Measurements from ENCODE around the gene MMP20.

The MMP20 gene

GRCh38 chr11:102625177-102625576, at the start of gene MMP20:
Gene MMP20, minus strand, starts transcription at chr11:102625332. Its CDS starts 13 bp downstream, at chr11:102625319.
- no peak for ATAC-seq
- Mint-ChIP-seq H3K9me3 (no peaks in the 10 kb centered on the region), H3K36me3 (ENCODE audit: low read depth) (no peaks in the 10 kb centered on the region), H3K27ac (no peak within 1 kb of the TSS), H3K27me3 (peaks cover 3% of the 10 kb centered on the region), H3K4me1 (no peaks in the 10 kb centered on the region), H3K4me3 (no peak within 1 kb of the TSS)
- DNase-seq: no peak

- Mint-ChIP-seq H3K36me3 (ENCODE audit: low read depth) (no peaks in the 10 kb centered on the region), H3K4me1 (peaks cover 3% of the 10 kb centered on the region), H3K4me3 (no peak overlapping the region), H3K9me3 (no peaks in the 10 kb centered on the region), H3K27ac (no peak overlapping the region), H3K27me3 (no peaks in the 10 kb centered on the region)
- no peak for ATAC-seq
- no peak for DNase-seq
These were observed 44.5 kb upstream of the MMP20 start for GRCh38 chr11:102669664-102670063.

- peak; percentile 16 for DNase-seq
- Mint-ChIP-seq H3K36me3 (ENCODE audit: low read depth) (no peaks in the 10 kb centered on the region), H3K27ac (no peak overlapping the region), H3K27me3 (no peaks in the 10 kb centered on the region), H3K4me3 (no peak overlapping the region), H3K9me3 (no peaks in the 10 kb centered on the region), H3K4me1 (peaks cover 3% of the 10 kb centered on the region)
- ATAC-seq: no peak
These were observed 41.3 kb upstream of the MMP20 start for GRCh38 chr11:102666331-102666957.

- peaks cover 3% of the 10 kb centered on the region for H3K4me1 Mint-ChIP-seq
- H3K36me3 Mint-ChIP-seq (ENCODE audit: low read depth): no peaks in the 10 kb centered on the region
- H3K4me3 Mint-ChIP-seq: no peak overlapping the region
- ATAC-seq (peak; percentile 61), DNase-seq (peak; percentile 15)
- no peaks in the 10 kb centered on the region for H3K27me3 Mint-ChIP-seq
- no peak overlapping the region for H3K27ac Mint-ChIP-seq
- H3K9me3 Mint-ChIP-seq: no peaks in the 10 kb centered on the region
These were observed 39.0 kb upstream of the MMP20 start for GRCh38 chr11:102664001-102664752.

- H3K4me1 Mint-ChIP-seq: peaks cover 3% of the 10 kb centered on the region
- no peak for ATAC-seq
- H3K27ac Mint-ChIP-seq: no peak overlapping the region
- H3K36me3 Mint-ChIP-seq (ENCODE audit: low read depth): no peaks in the 10 kb centered on the region
- H3K27me3 Mint-ChIP-seq: no peaks in the 10 kb centered on the region
- DNase-seq: no peak
- H3K9me3 Mint-ChIP-seq: no peaks in the 10 kb centered on the region
- no peak overlapping the region for H3K4me3 Mint-ChIP-seq
These were observed 37.5 kb upstream of the MMP20 start for GRCh38 chr11:102662607-102663006.

- Mint-ChIP-seq H3K4me1 (peaks cover 1% of the 10 kb centered on the region), H3K9me3 (no peaks in the 10 kb centered on the region), H3K36me3 (ENCODE audit: low read depth) (no peaks in the 10 kb centered on the region), H3K27ac (no peak overlapping the region), H3K4me3 (no peak overlapping the region), H3K27me3 (peaks cover 2% of the 10 kb centered on the region)
- DNase-seq (no peak), ATAC-seq (no peak)
These were observed 35.9 kb upstream of the MMP20 start for GRCh38 chr11:102661040-102661439.

- Mint-ChIP-seq H3K36me3 (ENCODE audit: low read depth) (no peaks in the 10 kb centered on the region), H3K27ac (no peak overlapping the region), H3K27me3 (peaks cover 6% of the 10 kb centered on the region), H3K4me3 (no peak overlapping the region), H3K9me3 (no peaks in the 10 kb centered on the region), H3K4me1 (no peaks in the 10 kb centered on the region)
- ATAC-seq (no peak), DNase-seq (no peak)
These were observed 31.4 kb upstream of the MMP20 start for GRCh38 chr11:102656528-102656927.

- H3K27ac Mint-ChIP-seq: no peak overlapping the region
- ATAC-seq (no peak), DNase-seq (no peak)
- H3K4me1 Mint-ChIP-seq: no peaks in the 10 kb centered on the region
- no peaks in the 10 kb centered on the region for H3K36me3 Mint-ChIP-seq (ENCODE audit: low read depth)
- H3K27me3 Mint-ChIP-seq: peaks cover 9% of the 10 kb centered on the region
- no peak overlapping the region for H3K4me3 Mint-ChIP-seq
- H3K9me3 Mint-ChIP-seq: no peaks in the 10 kb centered on the region
These were observed 30.4 kb upstream of the MMP20 start for GRCh38 chr11:102655547-102655946.

GRCh38 chr11:102654761-102655160, 29.6 kb upstream of the MMP20 start:
- no peaks in the 10 kb centered on the region for H3K36me3 Mint-ChIP-seq (ENCODE audit: low read depth)

GRCh38 chr11:102653744-102654291, 28.7 kb upstream of the MMP20 start:
- DNase-seq (no peak), ATAC-seq (no peak)
- no peaks in the 10 kb centered on the region for H3K9me3 Mint-ChIP-seq
- no peaks in the 10 kb centered on the region for H3K4me1 Mint-ChIP-seq
- H3K36me3 Mint-ChIP-seq (ENCODE audit: low read depth): no peaks in the 10 kb centered on the region
- peaks cover 11% of the 10 kb centered on the region for H3K27me3 Mint-ChIP-seq
- H3K4me3 Mint-ChIP-seq: no peak overlapping the region
- no peak overlapping the region for H3K27ac Mint-ChIP-seq

More at GRCh38 chr11:102654761-102655160, 29.6 kb upstream of the MMP20 start:
- Mint-ChIP-seq H3K4me1 (no peaks in the 10 kb centered on the region), H3K9me3 (no peaks in the 10 kb centered on the region), H3K27me3 (peaks cover 9% of the 10 kb centered on the region), H3K4me3 (no peak overlapping the region), H3K27ac (no peak overlapping the region)
- no peak for ATAC-seq
- no peak for DNase-seq

- DNase-seq (no peak), ATAC-seq (no peak)
- Mint-ChIP-seq H3K9me3 (no peaks in the 10 kb centered on the region), H3K4me3 (no peak overlapping the region), H3K4me1 (no peaks in the 10 kb centered on the region), H3K27me3 (peaks cover 10% of the 10 kb centered on the region), H3K36me3 (ENCODE audit: low read depth) (no peaks in the 10 kb centered on the region), H3K27ac (no peak overlapping the region)
These were observed 22.3 kb upstream of the MMP20 start for GRCh38 chr11:102647430-102647829.

- DNase-seq: no peak
- Mint-ChIP-seq H3K4me1 (no peaks in the 10 kb centered on the region), H3K36me3 (ENCODE audit: low read depth) (no peaks in the 10 kb centered on the region), H3K4me3 (no peak overlapping the region), H3K9me3 (no peaks in the 10 kb centered on the region), H3K27ac (no peak overlapping the region), H3K27me3 (peaks cover 2% of the 10 kb centered on the region)
- no peak for ATAC-seq
These were observed 18.8 kb upstream of the MMP20 start for GRCh38 chr11:102643941-102644340.

GRCh38 chr11:102640946-102641345, 15.8 kb upstream of the MMP20 start:
- Mint-ChIP-seq H3K4me1 (no peaks in the 10 kb centered on the region), H3K9me3 (no peaks in the 10 kb centered on the region), H3K36me3 (ENCODE audit: low read depth) (no peaks in the 10 kb centered on the region), H3K4me3 (no peak overlapping the region), H3K27me3 (peaks cover 3% of the 10 kb centered on the region), H3K27ac (no peak overlapping the region)
- DNase-seq (no peak), ATAC-seq (no peak)

GRCh38 chr11:102639656-102640055, 14.5 kb upstream of the MMP20 start:
- no peak overlapping the region for H3K27ac Mint-ChIP-seq
- H3K4me1 Mint-ChIP-seq: no peaks in the 10 kb centered on the region
- DNase-seq (no peak), ATAC-seq (no peak)
- peaks cover 2% of the 10 kb centered on the region for H3K27me3 Mint-ChIP-seq
- no peaks in the 10 kb centered on the region for H3K36me3 Mint-ChIP-seq (ENCODE audit: low read depth)
- no peak overlapping the region for H3K4me3 Mint-ChIP-seq
- H3K9me3 Mint-ChIP-seq: no peaks in the 10 kb centered on the region

GRCh38 chr11:102637731-102638130, 12.6 kb upstream of the MMP20 start:
- ATAC-seq: no peak

More at GRCh38 chr11:102637731-102638130, 12.6 kb upstream of the MMP20 start:
- Mint-ChIP-seq H3K27me3 (peaks cover 2% of the 10 kb centered on the region), H3K9me3 (no peaks in the 10 kb centered on the region), H3K27ac (no peak overlapping the region), H3K4me3 (no peak overlapping the region), H3K4me1 (no peaks in the 10 kb centered on the region), H3K36me3 (ENCODE audit: low read depth) (no peaks in the 10 kb centered on the region)
- DNase-seq: no peak

Measured in activated naive CD8-positive, alpha-beta T cell treated with anti-CD3 and anti-CD28 coated beads, Interleukin-2, amount 50 U/mL, for 24 hours (primary cell).